Epithelial cell of esophagus (primary cell): Measurements from ENCODE around the gene PCDHA6.
"Not testable (repeated sequence)": the region's sequence is repeated elsewhere in the genome, so short reads cannot be mapped to it uniquely, and the experiment has no call there.

Experiments
- DNase-seq: peaks from one replicate; pipeline ENCODE4 v3.0.0; 2010; ENCODE audit warnings: low read depth
- H3K4me3 ChIP-seq: 2 replicates; pipeline ENCODE4 v1.5.1; 2011; ENCODE audit warnings: mild to moderate bottlenecking, low read length, control low read depth
- TF ChIP-seq, protein P1 (sequence below): IDR thresholded peaks from 2 replicates; pipeline ENCODE4 v1.5.1; 2011; ENCODE audit warnings: low read depth, mild to moderate bottlenecking, low read length, control low read depth, inconsistent platforms; ENCODE audit not compliant: insufficient read depth; ENCODE audit errors: missing control alignments

PCDHA6 gene

GRCh38 chr5:140842798-140843733 is 15.3 kb downstream of the PCDHA6 start:
- no peak for DNase-seq
- H3K4me3 ChIP-seq, result no peak overlapping the region
- TF ChIP-seq, protein P1, sequence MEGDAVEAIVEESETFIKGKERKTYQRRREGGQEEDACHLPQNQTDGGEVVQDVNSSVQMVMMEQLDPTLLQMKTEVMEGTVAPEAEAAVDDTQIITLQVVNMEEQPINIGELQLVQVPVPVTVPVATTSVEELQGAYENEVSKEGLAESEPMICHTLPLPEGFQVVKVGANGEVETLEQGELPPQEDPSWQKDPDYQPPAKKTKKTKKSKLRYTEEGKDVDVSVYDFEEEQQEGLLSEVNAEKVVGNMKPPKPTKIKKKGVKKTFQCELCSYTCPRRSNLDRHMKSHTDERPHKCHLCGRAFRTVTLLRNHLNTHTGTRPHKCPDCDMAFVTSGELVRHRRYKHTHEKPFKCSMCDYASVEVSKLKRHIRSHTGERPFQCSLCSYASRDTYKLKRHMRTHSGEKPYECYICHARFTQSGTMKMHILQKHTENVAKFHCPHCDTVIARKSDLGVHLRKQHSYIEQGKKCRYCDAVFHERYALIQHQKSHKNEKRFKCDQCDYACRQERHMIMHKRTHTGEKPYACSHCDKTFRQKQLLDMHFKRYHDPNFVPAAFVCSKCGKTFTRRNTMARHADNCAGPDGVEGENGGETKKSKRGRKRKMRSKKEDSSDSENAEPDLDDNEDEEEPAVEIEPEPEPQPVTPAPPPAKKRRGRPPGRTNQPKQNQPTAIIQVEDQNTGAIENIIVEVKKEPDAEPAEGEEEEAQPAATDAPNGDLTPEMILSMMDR, result no peak

DNA sequence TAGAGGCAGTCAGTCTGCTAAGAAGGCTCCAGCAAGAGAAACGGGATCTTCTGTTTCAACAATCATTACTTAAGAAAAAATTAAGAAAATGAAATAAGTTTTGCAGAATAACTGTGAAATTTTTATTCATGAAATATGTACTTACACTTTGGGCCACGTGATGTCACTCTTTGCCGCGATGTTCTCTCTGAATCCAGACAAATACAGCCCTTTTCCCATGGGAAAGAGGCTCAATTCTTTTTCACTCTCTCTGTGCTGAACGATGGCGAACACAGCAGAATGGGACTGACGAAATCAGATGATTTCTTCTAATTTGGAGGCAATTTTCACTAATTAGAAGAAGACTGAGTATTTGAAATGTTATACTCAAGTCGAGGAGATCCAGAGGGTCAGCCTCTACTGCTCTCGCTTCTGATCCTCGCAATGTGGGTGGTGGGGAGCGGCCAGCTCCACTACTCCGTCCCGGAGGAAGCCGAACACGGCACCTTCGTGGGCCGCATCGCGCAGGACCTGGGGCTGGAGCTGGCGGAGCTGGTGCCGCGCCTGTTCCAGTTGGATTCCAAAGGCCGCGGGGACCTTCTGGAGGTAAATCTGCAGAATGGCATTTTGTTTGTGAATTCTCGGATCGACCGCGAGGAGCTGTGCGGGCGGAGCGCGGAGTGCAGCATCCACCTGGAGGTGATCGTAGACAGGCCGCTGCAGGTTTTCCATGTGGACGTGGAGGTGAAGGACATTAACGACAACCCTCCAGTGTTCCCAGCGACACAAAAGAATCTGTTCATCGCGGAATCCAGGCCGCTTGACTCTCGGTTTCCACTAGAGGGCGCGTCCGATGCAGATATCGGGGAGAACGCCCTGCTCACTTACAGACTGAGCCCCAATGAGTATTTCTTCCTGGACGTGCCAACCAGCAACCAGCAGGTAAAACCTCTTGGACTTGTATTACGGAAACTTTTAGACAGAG is 20.7 kb downstream of the PCDHA6 start, which contains the start of gene PCDHA9:
Gene PCDHA9 (plus strand): TSS at position 244 of the 964 bp plus-strand sequence. CDS start 114 bp downstream, at position 358.
- DNase-seq, H3K4me3 ChIP-seq: not testable (repeated sequence)

DNA sequence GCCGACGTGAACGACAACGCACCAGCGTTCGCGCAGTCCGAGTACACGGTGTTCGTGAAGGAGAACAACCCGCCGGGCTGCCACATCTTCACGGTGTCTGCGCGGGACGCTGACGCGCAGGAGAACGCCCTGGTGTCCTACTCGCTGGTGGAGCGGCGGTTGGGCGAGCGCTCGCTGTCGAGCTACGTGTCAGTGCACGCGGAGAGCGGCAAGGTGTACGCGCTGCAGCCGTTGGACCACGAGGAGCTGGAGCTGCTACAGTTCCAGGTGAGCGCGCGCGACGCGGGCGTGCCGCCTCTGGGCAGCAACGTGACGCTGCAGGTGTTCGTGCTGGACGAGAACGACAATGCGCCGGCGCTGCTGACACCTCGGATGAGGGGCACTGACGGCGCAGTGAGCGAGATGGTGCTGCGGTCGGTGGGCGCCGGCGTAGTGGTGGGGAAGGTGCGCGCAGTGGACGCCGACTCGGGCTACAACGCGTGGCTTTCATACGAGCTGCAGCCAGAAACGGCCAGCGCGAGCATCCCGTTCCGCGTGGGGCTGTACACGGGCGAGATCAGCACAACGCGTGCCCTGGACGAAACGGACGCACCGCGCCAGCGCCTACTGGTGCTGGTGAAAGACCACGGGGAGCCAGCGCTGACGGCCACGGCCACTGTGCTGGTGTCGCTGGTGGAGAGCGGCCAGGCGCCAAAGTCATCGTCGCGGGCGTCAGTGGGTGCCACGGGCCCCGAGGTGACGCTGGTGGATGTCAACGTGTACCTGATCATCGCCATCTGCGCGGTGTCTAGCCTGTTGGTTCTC is 22.3 kb downstream of the PCDHA6 start:
- not testable (repeated sequence) for H3K4me3 ChIP-seq, DNase-seq

DNA sequence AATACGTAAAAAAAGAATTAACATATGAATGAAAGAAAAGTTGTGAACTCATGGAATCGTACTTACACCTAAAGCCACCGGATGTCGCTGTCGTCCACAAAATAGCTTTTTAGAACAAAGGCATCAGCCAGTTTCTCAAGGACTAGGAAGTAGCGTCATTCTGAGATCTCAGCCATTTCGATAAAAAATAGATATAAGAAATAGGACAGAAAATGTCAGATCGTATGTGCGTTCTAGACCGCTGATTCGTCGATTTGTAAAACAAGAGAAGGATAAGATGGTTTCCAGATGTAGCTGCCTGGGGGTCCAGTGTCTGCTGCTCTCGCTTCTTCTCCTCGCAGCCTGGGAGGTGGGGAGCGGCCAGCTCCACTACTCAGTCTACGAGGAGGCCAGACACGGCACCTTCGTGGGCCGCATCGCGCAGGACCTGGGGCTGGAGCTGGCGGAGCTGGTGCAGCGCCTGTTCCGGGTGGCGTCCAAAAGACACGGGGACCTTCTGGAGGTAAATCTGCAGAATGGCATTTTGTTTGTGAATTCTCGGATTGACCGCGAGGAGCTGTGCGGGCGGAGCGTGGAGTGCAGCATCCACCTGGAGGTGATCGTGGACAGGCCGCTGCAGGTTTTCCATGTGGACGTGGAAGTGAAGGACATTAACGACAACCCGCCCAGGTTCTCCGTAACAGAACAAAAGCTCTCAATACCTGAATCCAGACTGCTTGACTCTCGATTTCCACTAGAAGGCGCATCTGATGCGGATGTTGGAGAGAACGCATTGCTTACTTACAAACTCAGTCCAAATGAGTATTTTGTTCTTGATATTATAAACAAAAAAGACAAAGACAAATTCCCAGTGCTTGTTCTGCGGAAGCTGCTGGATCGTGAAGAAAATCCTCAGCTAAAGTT is 28.3 kb downstream of the PCDHA6 start, which contains the start of gene PCDHA10:
Gene PCDHA10 (plus strand): TSS at position 126 of the 903 bp plus-strand sequence. CDS start 152 bp downstream, at position 278.
- TF ChIP-seq, protein P1, result no peak
- no peak for DNase-seq
- no peak within 1 kb of the TSS for H3K4me3 ChIP-seq

DNA sequence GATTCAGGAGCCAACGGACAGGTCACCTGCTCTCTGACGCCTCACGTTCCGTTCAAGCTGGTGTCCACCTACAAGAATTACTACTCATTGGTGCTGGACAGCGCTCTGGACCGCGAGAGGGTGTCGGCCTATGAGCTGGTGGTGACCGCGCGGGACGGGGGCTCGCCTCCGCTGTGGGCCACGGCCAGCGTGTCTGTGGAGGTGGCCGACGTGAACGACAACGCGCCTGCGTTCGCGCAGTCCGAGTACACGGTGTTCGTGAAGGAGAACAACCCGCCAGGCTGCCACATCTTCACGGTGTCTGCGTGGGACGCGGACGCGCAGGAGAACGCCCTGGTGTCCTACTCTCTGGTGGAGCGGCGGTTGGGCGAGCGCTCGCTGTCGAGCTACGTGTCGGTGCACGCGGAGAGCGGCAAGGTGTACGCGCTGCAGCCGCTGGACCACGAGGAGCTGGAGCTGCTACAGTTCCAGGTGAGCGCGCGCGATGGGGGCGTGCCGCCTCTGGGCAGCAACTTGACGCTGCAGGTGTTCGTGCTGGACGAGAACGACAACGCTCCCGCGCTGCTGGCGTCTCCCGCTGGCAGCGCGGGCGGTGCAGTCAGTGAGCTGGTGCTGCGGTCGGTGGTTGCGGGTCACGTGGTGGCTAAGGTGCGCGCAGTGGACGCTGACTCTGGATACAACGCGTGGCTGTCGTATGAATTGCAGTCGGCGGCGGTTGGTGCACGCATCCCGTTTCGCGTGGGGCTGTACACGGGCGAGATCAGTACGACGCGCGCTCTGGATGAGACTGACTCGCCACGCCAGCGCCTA is 29.6 kb downstream of the PCDHA6 start:
- H3K4me3 ChIP-seq, result no peak overlapping the region

DNA sequence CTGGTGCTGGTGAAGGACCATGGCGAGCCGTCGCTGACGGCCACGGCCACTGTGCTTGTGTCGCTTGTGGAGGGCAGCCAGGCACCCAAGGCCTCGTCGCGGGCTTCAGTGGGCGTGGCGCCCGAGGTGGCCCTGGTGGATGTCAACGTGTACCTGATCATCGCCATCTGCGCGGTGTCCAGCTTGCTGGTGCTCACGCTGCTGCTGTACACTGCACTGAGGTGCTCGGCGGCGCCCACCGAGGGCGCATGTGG is 30.2 kb downstream of the PCDHA6 start:
- no peak overlapping the region for H3K4me3 ChIP-seq
- TF ChIP-seq, protein P1, result no peak
- no peak for DNase-seq

More for the DNA sequence above, 29.6 kb downstream of the PCDHA6 start:
- no peak for DNase-seq
- TF ChIP-seq, protein P1, result no peak
